HTR-8/SVneo (cell line): ENCODE measurements around the gene SH3PXD2A.

Source experiments
- DNase-seq: peaks from one replicate; pipeline ENCODE4 v3.0.0; 2011; ENCODE audit warnings: low spot score, mixed read lengths; ENCODE audit not compliant: insufficient read length
- FAIRE-seq: peaks from 2 replicates; lab custom pipeline; 2011; peaks lifted over from hg19 to GRCh38; lab: Jason Lieb, UNC

SH3PXD2A gene

DNA sequence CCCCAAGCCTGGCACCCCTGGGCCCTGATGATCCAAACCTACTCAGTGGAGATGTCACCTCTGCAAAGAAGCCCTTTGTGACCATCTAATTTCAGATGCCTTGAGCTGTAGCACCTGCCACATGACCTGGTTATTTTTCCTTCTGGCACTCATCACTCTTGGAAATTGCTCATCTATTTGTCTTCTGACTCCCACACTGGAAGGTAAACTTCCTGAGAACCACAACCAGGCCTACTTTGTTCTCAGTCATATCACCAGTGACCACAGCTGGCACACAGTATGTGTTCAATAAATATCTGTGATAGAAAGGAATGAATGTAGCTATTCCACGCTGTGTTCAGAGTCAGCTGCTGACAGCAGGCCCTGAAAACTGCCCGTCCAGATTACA is 97.1 kb downstream of the SH3PXD2A start:
- DNase-seq (no peak), FAIRE-seq (peak; percentile 31)

DNA sequence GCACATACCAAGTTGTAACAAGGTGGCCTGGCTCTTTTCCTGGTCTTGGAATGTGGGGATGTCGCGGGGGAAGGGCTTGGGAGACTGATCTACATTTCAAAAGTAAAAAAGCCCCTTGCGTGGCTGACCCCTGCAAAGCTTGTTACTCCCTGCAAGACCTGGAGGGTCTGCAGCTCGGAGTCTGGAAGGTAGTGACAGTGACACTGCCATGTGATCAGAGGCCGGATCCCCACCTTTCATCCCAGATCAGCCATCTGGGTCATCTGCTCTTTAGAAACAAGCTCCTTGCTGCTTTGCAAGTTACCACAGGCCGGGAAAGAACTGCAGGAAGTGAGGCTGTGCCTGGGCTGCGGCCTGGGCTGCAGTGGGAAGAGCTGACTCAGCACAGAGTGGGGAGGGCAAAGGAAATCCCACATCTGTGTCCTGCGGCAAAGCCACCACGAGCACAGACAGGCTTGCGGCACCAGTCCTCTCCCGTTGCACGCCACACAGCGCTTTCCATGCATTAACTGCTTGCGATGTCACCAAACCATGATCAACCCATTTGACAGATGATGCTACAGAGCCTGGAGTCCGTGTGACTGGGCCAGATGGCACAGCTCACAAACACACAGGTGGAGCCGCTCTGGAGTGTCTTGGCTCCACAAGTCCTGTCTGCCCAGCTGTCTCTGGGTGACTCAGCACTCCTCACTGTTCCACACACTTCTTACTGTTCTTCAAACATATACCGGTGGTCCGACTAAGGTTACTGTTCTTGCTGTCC is 97.7 kb downstream of the SH3PXD2A start:
- peak; percentile 61 for DNase-seq
- peak; percentile 87 for FAIRE-seq

DNA sequence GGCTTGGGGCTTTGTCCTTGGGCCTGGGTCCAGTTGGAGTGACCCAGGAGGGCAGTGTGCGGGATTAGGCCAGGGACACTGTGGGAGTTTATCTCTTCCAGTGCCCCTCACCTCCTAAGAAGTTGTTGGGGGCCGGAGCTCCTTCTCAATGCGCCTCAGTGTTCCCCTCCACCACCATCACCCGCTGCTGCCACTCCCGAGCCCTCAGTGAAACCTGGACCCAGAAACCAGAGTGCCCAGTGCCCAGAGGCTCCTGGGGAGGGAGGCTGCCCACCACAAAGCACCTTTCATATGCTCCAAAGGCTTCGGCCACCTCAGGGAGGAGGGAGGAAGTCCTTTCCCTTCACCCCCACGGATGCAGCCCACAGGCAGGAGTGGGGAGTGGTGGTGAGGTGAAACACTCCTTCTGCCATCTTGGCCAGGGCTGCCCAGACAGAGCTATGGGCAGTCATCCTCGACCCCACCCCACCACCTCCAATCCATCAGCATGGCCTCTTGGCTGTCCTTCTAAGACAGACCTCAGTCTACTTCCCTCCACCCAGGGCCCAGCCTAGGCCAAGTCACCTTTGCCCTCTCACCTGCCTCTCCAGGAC is 99.0 kb downstream of the SH3PXD2A start:
- DNase-seq (no peak), FAIRE-seq (no peak)

DNA sequence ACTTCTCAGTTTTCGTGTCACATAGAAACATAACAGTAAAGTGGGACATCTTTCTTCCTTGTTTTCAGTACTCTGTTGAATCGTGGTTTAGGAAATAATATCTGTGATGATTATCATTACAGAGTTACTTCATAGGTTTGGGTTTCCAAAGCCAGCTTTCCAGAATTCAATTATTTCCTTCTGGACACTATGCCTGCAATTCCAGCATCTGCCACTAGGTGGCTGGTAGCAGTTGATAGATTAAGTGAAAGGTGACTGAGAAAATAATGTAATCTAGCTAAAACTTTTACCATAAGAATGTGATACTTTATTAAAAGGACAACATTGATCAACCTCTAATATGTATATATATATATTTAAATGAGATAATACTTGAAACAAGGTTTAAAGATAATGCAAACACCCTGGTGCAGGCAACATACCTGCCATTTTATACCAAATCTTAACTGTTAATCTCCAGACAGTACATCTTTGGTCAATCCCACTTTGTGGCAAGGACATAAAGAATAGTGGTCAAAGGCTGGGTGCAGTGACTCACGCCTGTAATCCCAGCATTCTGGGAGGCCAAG is 102.6 kb downstream of the SH3PXD2A start:
- DNase-seq: no peak
- no peak for FAIRE-seq

DNA sequence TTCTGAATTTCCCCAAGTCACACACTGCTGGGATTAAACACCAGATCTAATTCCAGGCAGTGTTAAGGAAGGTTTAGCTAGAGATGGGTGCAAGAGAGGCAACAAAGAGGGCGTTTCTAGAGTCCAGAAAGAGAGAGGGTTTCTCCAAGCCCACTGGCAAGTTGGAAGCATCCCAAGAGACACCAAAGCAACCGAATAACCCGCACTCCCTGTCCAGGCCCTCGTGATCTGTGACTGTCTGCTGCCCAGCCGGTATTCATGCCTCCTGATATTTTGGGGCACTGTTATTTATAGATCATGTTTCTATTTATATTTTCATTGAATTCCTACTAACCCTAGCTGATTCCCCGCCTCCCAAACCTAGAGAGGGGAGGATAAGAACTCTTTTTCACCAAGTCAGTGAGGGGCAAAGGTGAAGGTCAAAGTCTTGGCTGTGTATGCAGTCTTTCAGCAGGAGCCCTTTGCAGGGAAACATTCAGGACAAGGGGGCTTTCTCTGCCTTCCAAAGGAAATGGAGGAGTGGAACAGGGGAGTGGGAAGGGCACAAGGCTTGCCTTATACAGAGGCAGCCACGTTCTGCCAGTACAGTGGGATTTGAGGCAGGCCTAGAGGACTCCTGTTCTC is 103.6 kb downstream of the SH3PXD2A start:
- FAIRE-seq (no peak), DNase-seq (no peak)

DNA sequence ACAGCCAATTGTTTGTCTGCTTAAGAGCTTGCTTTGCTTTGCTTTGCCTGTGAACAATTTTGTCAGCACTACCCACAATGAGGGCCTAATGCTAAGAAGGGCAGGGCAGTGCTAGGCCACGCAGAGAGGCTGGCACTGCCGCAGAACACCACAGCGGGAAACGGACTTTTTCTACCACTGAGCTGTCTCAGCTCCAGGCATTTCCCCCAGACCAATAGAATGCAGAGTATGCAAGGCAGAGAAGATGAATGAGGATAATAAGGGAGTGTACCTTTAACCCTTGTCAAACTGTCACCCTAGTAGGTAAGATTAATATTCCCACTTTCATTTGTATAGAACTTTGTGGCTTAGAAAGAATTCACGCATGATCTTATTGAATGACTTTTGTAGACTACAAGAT is 104.5 kb downstream of the SH3PXD2A start:
- DNase-seq: no peak
- no peak for FAIRE-seq

DNA sequence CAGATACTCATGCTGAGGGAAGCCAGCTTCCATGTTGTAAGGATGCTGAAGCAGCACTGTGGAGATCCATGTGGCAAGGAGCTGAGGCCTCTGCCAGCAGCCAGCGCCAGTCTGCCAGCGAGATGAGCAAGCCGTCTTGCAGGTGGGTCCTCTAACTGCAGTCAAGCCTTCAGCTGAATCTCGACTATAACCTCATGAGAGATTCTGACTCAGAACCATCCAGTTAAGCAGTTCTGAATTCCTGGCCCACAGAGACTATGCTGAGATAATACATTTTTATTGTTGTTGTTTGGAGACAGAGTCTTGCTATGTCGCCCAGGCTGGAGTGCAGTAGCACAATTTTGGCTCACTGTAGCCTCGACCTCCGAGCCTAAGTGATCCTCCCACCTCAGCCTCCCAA is 105.6 kb downstream of the SH3PXD2A start:
- FAIRE-seq (no peak), DNase-seq (no peak)

DNA sequence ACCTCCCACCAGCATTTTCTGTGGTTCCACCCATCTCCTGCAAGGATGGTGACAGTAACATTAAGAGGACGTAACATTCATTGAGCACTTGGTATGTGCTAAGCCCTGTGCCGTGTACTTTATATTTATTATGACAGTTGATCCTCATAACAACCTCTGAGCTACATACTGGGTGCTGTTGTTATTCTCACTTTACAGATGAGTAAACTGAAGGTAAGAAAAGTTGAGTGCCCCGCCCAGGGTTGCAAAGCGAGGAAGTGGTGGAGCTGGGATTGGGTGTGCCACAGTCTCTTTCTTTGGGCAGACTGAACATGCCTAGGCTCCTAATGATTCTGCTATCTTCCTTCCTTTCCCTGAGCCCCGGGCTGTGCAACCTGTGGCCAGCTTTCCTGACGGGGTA is 107.4 kb downstream of the SH3PXD2A start:
- no peak for FAIRE-seq
- no peak for DNase-seq

DNA sequence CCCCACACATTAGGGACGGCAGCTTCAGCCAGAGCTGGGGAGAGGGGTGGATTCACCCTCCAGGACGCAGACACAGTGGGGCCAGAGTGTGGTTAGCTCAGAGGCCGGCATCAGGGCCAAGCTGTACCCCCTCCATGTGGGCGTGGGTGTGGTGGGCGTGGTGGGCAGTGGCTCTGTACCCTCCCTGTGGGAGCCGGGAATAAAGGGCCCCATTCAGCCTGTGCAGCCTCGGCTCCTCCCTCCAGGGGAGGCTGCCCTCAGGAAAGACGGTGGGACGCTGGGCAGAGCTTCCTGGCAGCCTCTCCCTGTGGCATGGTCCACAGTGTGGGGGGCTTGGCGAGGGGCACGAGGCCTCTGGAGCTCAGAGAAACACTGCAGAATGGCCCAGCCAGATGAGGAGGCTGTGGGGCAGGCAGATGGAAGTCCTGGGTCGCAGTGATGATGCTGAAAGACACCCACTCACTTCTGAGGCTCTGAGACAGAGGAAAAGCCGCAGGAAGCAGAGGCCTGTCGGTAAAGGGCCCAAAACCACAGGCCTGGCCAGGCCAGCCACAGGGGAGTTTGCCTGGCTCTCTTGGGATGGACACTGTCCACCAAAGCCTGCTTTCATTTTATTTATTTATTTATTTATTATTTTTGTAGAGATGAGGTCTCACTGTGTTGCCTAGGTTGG is 108.0 kb downstream of the SH3PXD2A start:
- no peak for FAIRE-seq

DNA sequence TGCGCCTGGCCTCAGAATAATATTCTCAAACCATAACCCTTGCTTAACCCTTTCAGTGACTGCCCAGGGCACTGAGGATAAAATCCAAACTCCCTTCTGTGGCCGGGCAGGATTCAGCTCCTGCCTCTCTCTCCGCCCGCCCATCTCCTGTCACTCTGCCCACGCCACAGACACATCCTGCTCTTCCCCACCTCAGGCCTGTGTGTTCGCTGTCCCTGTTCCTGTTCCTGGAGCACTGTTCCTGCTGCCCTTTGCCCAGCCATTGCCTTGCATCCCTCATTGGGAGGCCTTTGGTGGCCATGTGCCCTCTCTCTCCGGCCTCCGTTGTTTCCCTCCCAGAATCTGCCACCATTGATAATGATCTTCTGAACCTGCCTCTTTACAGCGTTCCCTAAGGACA is 108.8 kb downstream of the SH3PXD2A start:
- no peak for DNase-seq
- FAIRE-seq: no peak

More for the DNA sequence above, 108.0 kb downstream of the SH3PXD2A start:
- no peak for DNase-seq

DNA sequence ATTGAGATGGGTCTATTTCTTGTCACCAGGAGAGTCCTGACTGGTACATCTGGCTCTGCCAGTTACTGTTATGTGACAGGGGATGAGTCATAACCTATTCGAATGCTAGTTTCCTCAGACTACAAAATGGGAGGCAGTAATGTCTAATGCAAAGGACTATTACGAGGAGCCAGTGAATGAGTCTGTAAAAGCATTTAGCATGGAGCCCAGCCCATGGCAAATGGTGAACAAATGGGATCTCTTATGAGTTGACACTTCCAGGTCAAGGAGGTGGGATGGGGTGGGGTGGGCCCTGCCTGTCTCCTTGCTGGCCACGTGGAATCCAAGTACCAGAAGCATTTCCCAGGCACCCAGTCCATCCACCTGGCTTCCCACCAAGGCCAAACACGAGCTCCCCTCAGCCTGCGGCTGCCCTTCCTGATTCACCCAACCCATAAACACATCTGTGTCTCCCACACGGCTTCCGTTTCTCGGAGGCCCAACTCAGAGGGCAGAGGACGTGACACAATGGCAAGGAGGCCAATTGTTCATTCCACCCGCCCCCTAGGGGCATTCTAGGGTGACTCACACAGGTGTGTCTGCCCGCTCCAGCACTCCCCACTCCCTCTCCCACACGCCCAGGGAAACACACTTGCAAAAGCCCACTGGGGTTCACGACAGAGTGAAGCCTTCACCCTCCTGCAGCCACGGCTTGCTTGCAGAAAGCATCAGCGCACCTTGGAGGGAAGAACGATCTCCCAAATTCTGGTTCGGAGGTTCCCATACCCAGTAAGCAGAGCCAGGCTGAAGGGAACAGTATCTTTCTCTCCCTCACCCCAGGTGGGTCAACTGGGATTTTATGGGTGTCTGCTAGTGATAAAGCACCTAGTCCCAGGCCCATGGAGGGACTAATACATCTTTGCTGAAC is 109.8 kb downstream of the SH3PXD2A start:
- FAIRE-seq: peak; percentile 48
- no peak for DNase-seq

DNA sequence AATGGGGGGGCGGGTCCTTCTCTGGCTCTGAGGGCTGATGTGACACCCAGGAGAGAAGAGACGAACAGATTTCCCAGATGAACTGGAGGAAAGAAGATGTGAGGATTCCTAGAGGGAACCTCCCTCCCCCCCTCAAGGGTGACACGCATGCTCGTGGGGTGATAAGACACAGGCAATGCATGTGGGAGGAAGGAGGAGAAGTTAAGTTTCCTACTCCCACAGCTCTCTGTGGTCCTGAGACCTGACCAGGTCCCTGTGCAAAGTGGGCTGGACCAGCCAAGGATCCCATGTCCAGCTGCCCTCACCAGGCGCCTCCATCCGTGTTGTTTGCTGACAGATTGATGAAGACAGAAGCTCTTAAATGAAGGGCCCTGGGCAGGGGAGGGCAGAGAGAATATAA is 112.6 kb downstream of the SH3PXD2A start:
- no peak for DNase-seq
- FAIRE-seq: no peak

DNA sequence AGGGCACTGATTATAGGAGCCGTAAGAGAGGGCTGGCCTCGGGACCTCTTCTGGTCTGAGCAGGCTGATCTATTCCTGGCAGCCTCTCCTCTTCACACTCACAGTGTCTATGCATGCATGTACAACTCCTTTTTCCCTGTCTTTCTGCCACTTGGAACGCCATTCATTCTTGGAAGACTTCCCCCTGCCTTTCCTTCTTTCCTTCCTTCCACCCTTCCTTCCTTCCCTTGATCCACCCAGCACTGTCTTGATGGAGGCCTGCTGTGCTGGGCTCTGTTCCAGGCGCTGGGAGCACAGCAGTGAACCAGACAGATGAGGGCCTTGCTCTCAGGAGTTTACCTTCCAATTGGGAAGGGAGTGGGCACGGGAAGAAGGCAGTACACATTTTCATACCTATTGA is 114.8 kb downstream of the SH3PXD2A start:
- no peak for FAIRE-seq
- no peak for DNase-seq

DNA sequence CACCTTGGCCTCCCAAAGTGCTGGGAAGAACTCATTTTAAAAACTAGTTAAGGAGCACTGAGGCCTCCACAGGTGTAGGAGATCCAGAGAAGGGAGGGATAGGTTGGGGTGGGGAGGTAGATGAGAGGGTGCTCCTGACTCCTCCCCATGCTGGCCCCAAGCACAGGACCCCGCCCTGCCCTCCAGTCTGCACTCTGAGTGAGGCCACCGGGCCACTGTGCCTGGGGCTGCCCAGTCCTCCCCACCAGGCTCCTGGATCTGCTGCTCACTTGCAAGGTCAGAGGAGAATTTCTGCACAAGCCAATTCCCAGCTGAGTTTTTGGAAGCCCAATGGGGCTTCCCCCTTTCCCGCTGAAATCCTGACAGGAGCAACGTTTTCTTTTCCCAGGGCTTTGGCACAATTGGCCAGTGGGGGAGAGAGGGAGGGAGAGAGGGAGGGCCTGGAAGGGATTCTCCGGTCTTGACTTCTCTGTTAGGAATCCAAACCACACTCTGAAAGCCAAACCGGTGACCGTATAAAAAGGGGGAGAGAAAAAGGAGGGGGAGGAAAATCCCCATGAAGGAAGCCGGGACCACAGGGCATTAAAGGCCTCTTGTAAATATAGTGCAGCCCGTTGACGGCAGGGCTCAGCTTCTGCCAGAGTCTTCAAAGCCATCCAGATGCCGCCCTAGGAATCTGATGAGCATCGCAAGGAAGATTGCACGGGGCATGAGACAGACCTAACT is 116.2 kb downstream of the SH3PXD2A start:
- DNase-seq (peak; percentile 78), FAIRE-seq (no peak)

DNA sequence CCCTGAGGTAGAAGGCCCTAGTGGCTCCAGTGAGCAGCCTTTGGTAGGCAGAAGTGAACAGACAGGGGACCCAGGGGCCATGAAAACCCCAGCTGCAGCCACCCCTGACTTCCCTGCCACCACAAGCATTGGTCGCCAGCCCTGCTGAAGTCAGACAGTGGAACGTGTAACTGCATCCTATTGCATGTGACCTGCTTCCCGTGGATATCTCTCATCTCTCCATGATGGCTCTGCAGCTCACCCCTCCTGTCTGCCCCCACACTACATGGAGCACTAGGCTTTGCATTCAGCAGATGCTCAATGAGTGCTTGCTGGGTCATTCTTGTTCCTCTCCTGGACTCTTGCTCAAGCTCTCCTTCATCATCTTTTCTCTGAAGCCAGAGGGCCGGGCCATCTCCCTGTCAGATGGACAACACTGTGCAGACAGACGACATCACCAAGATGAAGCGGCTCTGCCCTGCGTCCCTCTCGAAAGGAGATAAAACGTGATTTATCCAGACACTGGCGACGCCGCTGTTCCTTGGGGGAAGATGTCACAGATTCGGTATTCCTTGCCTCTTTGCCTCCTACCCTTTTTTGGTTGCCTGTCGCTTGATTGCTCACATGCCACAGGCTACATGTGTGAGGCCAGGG is 117.5 kb downstream of the SH3PXD2A start:
- DNase-seq (no peak), FAIRE-seq (no peak)

DNA sequence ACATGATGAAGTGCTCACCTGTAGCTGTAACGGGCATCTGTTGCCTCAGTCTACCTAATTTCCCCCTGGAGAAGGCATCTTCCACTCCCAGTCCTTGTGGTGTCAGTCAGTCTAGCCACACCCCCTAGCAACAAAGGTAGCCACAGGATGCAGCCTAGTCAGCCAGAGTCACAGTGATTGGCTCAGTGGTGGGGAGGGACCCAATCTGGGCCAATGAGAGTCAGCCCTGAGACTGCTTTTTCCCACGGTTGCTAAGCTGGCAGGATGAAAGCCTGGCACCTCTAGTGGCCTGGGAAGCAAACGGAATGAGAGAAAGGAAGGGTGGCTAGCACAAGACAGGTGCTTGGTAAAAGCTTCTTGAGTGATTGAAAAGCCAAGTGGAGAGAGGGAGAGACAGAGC is 118.6 kb downstream of the SH3PXD2A start:
- DNase-seq (peak; percentile 24), FAIRE-seq (no peak)

DNA sequence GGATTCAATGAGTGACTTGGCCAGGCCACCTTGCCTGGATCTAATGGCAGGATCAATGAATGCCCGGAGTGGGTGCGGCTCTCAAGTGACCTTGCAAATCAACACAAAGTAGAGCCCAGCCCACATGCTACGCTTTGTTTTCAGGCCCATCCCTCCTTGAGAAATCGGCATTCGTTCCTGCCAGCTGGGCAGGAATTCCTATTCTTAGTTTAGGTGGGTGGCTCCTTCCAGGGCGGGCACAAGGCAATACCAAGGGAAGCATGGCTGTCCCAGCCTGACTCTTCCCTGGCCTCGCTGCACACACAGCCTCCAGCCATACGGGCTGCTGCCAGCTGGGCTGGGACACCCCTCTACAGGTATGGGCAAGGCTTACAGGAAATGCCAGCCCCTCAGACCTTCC is 119.3 kb downstream of the SH3PXD2A start:
- no peak for FAIRE-seq
- DNase-seq: no peak

DNA sequence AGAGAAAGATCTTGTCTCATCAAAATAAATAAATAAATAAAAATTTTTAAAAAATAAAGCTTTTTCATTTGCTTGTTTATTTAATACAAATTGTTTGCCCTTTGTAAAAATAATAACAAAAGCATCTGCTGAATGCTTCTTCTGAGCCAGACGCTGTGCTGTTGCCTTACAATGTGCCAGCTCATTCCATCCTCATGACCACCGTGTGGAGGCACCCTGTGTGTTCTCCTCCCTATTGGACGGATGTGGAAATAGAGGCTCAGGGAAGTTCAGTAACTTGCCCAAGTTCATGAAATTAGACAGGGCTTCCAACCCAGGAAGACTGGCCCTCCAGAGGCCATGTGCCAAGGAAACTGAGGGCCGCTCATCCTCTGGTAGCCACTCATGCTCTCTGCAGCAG is 120.6 kb downstream of the SH3PXD2A start:
- no peak for FAIRE-seq
- no peak for DNase-seq

DNA sequence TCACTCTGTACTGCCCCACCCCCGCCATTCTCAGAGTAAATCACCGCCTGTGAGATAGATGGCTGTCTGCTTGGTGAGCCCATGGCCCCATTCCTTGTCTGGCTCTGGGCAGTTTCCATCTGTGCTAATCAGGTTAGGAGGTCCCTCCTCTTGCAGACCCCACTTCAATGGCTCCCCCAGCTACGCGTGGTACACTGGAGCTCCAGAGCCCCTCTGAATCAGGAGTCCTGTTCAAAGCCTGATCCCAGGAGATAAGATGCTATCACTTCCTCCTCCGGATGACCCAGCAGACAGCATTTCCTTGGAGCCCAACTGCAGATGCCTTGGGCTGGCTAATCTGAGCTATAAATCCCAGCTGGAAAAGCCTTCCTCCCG is 122.3 kb downstream of the SH3PXD2A start:
- FAIRE-seq (no peak), DNase-seq (no peak)
